Measurements from ENCODE around the gene SUSD6.

Gene SUSD6

DNA sequence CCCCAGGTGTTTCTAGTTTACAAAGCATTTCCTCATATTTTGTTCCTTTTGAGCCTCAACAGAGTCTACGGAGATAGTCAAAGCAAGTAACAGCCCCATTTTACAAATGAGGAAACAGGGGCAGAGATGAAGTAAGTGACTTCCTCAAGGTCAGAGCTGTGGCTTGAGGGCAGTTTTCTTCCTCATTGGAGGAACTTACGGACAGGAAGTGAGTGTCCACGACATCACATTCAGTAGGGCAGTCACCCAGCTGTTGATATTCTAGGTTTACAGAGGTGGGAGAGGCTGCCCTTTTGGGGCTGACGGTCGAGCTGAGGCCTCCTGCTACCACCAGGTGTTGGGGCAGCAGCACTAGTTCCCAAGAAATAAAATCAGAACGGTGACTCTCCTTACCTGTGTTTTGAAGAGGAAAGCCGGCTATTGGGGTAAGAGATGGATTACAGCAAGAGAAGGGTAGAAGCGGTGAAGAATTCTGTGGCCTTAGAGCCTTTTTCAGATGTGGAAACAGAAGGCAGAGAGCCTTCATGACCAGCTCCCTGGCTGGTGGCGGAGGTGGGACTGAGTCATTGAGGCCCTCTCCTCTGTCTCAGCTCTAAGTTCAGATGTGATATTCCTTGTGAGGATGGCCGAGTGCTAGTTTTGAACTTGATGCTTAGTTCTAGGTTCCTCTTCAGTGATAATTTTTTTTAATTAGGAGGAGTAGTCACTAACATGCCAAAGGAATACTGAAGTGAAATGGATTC lies 41.7 kb downstream of the SUSD6 start:
- DNase-seq = peak; percentile 39

DNA sequence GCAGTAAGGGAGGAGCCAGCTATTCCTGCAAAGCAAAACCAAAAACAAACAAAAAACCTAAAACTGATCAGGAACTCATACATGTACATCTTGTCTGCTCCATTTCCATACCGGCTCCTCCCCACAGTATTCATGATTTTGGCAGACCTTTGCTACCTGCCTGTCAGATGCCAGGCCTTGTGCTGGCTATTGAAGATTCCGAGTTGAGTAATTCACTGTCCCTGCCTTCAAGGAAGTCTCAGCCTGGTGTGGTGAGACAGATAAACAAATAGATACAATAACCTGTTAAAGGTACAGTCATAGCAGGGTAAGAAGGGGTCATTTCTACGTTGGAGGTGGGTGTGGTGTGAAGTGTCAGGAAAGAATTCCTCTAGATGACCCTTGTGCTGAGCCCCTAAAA lies 42.7 kb downstream of the SUSD6 start:
- DNase-seq = no peak

DNA sequence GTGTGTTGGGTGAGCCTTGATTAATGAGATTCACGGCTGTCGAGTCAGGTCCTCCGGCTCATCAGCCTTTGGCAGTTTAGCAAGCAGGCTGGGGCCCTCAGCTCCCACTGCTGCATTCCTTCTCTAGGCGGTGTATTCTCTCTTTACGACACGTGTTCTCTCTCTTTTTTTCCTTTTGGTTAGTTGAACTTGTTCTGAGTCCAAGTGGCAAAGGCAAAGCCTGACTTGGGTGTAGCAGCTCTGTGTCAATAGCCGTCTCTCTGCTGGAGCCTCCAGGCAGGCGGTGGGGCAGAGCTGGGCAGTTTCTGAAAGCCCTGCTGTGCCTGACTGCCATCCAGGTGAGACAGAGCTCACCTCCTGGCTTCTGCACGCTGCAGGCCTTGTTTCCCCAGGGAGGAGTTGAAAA lies 46.6 kb downstream of the SUSD6 start:
- no peak for DNase-seq

DNA sequence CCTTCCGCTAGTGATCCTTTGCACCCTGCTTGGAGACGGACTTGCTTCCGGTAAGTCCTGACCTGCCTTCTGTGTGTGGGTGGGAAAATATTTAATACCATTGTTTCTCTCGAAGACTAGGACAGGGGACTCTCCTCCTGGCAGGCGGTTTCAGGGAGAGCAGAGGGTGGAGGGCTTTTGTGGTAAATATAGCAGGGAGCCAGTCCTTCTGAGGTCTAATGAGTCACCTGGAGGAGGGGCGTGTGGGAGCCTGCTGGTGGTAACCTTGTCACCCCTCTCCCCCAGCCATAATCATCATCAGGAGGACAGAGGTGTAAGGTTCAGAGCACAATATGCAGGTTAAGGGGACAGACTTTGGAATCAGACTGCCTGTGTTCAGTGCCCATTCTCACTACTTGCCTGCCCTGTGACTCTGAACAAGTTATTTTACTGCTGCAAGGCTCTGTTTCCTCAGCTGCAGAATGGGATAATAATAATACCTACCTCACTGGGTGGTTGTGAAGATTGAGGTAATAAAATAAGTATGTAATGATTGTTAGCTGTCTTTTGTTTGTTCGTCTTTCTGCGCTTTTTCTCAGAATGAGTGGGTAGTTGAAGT lies 47.4 kb downstream of the SUSD6 start:
- DNase-seq = no peak

DNA sequence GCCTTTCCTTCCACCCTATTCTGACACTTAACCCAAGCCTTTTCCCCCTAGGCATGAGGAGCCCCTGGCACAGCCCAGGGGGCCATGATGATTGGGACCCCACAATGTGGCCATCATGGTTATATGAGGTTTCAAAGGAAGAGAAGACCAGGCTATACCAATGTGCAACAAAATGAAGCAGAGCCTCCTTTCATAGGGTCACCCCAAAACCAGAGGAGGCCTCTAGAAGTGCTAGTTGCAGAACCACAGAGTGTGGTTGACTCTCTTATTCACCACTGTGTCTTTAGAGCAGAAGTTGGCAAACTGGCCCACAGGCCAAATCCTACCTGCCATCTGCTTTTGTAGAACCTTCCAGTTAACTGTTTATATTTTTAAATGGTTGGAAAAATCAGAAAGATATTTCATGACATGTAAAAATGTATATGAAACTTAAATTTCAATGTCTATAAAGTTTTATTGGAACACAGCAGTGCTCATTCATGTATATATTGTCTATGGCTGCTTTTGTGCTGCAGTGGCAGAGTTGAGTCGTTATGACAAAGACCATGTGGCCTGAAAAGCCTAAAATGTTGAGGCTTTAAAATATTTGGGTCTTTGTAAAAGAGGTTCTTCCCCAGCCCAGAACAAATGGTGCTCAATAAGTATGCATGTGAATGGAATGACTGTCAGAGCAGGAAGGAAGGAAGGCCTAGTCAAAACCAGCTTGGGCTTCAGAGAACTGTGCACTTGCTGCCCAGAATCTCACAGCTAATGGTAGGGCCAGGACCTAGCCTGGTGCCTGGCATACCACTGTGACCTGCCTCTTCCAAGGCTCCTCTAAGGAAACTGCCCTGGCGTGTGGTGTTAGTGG lies 49.2 kb downstream of the SUSD6 start:
- no peak for DNase-seq

DNA sequence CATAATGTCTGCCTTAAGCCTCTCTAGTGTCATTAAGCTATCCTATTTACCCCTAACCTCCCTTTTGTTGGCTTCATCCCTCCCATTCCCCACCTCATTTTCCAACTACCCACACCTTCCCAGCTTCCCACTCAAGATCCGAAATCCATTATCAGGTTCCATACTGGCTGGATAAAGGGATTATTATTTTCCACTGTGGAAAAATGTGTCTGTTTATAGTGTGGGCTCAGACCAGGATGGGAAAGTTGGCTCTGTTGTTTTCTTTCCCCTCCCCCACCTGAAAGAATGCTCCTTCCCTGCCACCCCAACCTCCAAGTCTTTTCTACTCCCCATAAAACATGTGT lies 49.8 kb downstream of the SUSD6 start:
- DNase-seq = no peak

DNA sequence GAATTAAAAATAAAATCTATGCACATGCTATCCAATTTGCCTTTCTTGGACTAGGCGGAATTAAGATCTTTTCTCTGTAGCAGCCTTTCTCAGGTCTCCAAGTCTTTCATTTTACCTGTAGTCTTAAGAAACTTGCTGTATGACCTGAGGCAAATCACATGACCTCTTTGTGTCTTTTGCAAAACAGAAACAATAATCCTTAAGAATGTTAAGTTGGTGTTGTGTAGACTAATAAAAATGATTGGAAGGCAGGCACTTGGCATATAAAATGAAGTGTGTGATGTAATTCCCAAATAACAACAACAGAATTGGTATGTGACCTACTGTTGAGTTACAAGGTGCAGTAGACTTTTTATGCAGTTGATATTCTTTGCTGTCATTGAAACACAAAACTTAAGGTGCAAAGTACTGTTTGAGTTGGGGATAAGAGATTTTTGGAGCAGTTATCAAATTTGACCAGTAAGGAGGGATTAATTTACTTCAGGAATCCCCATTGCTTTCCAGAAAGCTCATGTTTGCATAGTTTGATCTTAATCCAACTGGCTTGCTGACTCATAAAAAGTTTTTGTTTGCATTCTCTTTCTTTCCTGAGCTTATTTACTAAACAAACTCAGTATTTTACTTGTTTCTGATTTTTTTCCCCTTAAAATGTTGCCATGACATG lies 51.4 kb downstream of the SUSD6 start:
- no peak for DNase-seq

DNA sequence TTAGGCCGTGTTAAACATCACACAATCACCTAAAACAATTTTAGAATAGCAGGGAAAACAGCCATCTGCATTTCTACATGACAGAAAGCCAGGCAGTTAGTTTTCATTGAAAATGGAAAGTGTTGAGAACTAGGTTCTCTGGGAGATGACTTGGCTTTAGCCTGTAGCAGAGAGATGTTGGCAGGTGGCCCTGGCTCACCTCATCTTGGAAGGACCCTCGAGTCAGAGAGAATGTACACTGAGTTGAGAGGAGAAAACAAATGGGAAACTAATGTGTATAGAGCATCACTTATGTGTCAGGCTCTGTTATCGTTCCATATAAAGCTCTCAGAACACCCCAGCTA lies 51.9 kb downstream of the SUSD6 start:
- no peak for DNase-seq

DNA sequence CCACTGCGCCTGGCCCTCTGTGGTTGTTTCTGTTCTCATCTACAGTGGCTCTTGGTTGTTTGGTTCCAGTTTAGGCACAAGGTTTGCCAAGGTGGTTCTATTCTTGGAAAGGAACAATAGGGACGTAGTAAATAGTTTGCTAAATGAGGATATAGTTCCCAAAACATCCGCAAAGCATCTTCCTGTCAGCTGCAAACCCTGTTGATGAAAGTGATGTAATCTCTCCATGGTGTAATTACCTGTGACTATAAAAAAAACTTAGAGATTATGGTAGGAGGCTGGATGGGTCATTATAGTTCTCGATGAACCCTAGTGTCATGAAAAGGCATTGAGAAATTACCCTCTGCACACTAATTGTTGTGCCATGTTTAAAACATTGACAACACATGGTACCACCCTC lies 52.9 kb downstream of the SUSD6 start:
- DNase-seq = no peak

DNA sequence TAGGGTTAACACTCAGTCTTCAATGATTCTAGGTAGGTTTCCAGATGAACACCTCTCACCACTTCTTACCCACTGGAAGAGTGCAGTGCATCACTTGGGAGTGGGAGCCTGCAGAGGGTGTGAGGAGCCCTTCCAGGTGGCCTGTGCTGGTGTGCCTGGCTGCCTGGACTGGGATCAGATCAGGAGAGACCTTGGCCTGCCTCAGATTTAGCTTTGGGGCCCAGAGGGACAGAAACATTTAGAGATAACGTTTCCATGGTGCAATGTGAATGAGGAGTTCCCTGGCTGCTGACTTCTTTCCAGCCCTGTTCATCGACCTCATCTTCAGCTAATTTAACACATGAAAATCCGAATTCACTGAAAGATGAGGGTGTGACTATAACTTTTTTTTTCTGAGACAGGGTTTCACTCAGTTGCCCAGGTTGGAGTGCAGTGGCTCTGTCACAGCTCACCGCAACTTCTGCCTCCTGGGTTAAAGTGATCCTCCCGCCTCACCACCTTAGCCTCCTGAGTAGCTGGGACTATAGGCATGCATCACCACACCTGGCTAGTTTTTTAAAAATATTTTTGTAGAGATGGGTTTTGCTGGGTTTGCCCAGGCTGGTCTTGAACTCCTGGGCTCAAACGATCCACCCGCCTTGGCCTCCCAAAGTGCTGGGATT lies 53.6 kb downstream of the SUSD6 start:
- DNase-seq = no peak

DNA sequence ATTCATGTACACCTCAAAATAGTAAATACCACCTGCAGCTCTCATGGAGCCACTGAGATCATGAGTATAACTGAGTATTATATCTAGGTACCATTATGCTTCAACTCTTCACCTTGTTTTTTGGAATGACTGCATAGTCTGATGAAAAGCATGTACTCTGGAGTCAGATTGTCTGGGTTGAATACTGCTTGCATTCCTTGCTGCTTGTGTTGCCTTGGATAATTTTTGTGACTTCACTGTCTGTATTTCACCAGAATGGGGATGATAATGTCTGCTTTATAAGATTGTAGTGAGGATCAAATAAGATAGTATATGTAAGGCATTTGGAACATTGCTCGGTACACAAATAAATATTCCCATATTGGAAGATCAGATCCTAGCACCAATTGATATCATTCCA lies 54.2 kb downstream of the SUSD6 start:
- DNase-seq = no peak

DNA sequence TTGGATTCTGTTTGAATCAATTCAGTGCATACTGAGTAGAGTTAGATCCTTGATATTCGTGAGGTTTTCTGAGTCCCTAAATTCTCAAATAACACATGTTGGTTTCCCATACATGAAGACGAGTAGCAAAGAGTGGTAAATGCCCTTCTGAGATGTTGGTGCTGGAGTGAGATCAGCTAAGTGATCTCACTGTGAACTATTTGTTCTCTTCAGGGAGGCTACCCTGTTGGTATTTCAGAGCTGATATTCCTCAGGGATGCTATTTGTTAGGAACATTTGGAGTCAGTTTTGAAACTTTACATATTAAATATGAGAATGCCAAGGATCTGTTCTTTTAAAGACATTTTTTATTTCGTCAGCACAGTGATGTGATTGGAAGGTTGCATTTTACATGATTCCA lies 54.7 kb downstream of the SUSD6 start:
- DNase-seq = no peak

DNA sequence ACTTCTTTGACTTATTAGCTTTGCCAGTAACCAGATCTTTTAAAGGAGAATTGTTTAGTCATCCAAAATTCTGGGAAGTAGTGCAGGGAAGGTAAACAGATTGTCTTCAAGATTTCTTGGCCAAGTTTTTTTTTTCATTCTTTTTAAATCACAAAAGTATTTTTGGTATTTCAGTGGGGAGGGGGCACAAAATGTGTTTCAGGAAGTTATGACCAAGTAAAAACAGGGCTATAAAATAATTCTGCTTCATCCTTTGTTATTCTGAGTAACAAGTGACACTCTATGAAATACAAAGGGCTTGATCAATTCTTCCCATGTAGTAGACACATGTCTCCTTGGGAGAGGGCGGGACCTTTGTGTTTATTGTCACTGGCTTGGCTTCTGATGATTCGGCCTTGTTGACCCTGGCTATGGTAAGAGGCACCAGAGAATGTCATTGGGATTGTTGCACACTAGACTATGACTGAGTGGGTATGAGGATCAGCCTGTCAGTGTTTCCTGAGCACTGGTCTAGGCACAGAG lies 55.4 kb downstream of the SUSD6 start:
- no peak for DNase-seq

DNA sequence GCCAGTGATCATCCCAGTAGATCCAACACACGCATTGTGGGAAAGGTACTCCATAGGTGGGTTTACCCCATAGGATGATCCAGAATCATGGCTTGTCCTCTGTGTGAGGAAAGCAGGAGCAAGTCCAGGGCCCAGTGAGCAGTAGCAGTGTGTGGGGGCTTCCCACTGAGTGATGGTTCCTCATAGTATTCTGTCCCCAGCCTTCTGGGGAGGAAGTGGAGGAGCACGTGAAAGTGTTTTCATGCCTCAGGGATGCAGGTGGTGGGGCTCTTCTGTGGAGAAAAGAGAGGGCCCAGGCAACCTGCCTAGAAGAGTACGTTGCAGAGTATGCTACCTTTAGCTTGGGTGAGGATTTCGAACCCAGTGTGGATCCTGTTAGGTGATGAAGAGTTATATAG lies 56.5 kb downstream of the SUSD6 start:
- DNase-seq = no peak

DNA sequence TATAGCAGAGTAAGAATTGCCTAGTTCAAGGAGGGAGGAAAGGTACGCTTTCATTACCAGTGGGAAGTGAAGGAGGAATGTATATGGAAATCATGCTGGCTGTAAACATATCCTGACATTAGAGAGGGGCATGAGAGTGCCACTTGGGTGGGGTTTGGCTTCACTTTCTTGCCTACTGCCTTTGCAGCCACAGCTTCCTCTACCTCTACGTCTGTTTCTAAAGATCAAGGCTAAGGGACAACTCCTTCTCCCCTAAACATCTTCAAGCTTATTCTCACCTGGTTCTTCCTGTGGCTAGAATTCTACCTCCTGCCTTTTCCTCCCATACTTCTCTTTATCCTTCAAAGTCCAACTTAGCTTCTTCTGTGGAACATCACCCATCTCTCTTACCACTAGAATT lies 58.0 kb downstream of the SUSD6 start:
- DNase-seq = no peak

DNA sequence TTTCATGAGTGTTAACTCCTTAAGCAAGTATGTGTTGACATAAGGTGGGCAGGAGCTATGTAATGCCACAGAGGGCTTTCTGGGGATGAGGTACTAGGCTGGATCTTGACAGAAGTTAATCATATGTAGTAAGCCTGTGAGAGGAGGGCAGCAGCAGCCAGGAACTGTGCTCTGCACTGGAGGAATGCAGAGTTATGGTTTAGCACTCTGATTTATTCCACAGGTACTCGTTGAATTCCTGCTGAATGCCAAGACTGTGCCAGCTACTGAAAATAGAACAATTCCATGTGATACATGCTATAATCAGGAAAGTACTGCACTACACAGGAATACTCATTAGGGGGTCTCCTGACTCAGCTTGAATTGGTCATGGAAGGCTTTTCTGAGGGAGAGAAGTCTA lies 58.7 kb downstream of the SUSD6 start:
- no peak for DNase-seq

DNA sequence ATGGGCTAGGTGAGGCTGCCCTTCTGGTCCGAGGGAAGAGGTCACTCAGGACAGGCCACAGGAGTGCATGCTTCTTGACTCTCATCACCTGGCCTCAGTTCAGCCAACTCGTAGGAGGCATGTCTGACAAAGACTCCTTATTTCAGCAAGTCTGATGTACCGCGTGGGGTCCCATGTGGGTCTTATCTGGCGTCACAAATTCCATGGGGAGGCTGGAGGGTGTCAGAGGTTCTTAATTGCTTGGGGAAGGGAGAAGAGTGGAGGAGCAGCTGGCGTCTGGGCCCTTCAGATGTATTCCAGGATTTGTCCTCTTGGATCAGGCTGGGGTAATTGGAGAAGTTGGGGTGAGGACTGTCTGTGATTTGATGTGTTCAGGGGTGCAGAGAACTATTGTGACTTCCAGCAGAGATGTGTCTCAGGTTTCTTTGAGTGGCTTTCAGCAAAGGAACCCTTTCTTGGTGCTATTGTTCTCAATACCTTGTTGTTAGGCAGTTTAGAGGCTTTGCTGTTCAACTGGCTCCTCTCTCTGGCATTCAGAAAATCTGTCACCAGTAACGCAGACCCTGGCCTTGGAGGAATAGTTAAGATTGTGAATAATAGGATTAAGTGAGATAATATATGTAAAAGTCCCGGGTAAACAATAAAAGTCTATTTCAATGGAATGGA lies 60.1 kb downstream of the SUSD6 start:
- no peak for DNase-seq

DNA sequence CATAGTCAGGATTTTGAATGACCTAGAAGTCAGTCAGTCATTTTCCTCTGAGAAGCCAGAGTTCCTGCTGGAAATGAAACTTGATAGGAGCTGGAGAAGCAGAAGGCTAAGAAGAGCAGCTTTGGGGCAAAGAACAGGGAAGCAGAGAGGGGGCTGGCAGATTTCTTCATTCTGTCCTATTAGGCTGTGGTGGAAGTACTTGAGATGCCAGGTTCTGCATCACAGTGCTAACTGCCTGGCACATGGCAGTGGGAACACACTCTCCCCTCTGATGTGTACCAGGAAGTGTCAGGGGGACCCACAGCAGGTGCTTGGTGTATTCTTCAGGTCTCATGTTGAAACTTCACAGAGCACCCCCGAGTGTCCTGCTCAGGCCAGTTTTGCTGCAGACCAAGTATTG lies 61.0 kb downstream of the SUSD6 start:
- no peak for DNase-seq

DNA sequence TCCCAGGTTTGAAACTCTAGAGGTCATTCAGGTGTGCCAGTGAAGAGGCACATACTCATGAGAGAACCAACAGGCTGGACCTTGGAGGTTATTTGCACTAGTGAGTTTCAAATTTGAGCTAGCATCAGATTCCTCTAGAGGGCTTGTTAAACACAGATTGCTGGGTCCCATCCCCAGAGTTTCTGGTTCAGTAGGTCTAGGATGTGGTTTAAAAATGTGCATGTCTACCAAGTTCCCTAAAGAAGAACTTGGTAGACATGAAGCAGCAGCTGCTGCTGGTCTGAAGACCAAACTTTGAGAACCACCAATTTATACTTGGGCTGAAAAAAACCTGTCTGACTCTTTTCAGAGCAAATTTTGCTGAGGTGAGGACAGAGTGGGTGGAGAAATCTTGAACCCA lies 61.7 kb downstream of the SUSD6 start:
- no peak for DNase-seq

DNA sequence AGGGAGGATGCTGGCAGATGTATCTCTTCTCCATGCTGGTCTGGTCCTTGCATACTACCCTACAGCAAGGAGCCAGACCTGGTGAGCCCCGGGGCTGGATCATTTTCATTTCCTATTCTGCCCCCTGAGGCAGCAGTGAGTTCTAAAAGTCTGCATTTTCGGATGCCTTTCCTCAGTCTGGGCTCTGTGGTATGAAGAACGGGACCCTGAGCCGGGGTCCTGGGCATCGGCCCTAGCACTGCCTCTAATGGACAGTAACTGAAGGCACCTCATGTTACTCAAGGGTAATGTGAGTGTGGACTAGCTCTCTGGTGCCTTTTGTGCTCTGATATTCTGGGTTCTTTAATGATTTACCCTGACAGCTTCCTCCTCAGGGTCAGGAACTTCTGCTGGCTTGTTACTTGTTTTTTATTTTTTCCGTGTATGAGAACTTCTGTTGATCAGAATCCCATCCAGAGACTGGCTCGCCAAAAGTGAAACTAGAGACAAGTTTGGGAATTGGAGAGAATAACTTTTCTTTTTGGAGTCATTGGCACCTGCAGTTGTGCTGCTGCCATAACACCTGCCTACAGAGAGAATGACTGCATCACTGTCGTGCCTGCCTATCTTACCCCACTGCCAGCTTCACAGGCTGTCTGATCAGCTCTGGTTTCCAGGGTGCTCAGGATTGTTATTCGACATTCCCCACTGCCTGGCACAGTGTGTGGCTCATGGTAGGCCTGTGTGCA lies 62.3 kb downstream of the SUSD6 start:
- no peak for DNase-seq

DNA sequence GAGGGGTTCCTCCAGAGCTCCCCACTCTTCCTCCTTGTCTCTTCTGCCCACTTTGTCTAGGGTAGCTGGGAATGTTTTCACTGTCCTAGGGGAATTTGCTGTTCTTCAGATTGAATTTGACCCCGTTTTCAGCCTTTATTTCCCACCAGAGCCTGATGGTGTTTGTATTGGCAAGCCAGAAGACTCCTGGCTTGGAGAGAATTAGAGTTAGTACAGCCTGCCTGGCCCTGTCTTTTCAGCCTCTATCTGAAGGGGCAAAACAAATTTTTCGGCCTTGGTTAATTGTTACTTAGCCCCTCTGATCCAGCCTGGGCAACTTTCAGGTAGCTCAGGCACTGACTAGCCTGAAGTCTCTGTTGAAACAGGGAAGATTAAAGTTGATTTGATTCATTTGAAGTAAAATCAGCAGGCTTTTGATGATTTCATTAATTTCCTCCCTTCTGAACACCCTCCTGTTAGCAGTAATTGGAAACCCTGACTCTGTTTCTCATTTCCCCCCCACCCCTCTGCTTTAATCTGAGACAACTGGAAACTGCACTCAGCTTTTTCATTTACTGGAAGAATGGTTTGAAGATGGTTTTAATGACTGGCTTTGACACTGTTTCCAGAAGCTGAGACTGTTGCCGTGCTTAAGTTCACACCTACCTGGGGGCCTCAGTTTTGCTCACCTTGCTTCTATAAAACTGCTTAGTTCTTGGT lies 63.3 kb downstream of the SUSD6 start:
- no peak for DNase-seq

Measured in CD4-positive, alpha-beta T cell treated with Interferon gamma for 1 hour (primary cell).